Gastroesophageal sphincter (tissue), 4 donors: ENCODE results near the gene MAP2K6. TPM values are rescaled to one million over a fixed set of nuclear protein-coding genes. Genes with fewer than 3 reads are reported as not detected.

ENCODE experiments used
- ATAC-seq: fragments of 150-250 bp; one replicate; pipeline ENCODE4 v1.9.1; 2016; ENCODE audit warnings: mild to moderate bottlenecking, moderate library complexity
- H3K27ac ChIP-seq, 4 donors: fragments of 200-600 bp; sonication (generic) in 3 of 4; 1 replicate in 3 of 4; 2 replicates in 1 of 4; pipeline ENCODE4 v1.5.1; 2016 to 2019
- H3K27me3 ChIP-seq: fragments of 200-600 bp; sonication (generic); one replicate; pipeline ENCODE4 v1.5.1; 2019
- H3K36me3 ChIP-seq, 2 donors: fragments of 200-600 bp; sonication (generic); one replicate each; pipeline ENCODE4 v1.5.1; 2019; ENCODE audit warnings: control low read depth in 1 of 2
- H3K4me1 ChIP-seq, 3 donors: fragments of 200-600 bp; sonication (generic); 1 replicate in 2 of 3; 2 replicates in 1 of 3; pipeline ENCODE4 v1.5.1; 2016 to 2019; ENCODE audit warnings: control low read depth in 2 of 3
- H3K4me3 ChIP-seq, 2 donors: fragments of 200-600 bp; sonication (generic); one replicate each; pipeline ENCODE4 v1.5.1; 2019; ENCODE audit warnings: mild to moderate bottlenecking in 1 of 2, moderate library complexity in 1 of 2
- H3K9me3 ChIP-seq, 3 donors: fragments of 200-600 bp; sonication (generic); one replicate each; pipeline ENCODE4 v1.5.1; 2017 to 2019; ENCODE audit warnings: control low read depth in 2 of 3
- CTCF ChIP-seq, 4 experiments: fragments of 200-600 bp in 2 of 4; fragments of 450-650 bp in 2 of 4; sonication (generic) in 1 of 4; IDR thresholded peaks; one replicate each; pipeline ENCODE4 v1.5.1; 2017 to 2019; ENCODE audit warnings: antibody characterized with exemption in 4 of 4, mild to moderate bottlenecking in 2 of 4, moderate library complexity in 2 of 4
- EP300 ChIP-seq: sonication (generic); formaldehyde crosslinking; IDR thresholded peaks from one replicate; pipeline ENCODE4 v1.6.1; 2017; ENCODE audit warnings: antibody characterized with exemption, mild to moderate bottlenecking
- POLR2A ChIP-seq, 2 donors: fragments of 450-650 bp; IDR thresholded peaks; one replicate each; pipeline ENCODE4 v1.6.1; 2017; ENCODE audit warnings: antibody characterized with exemption in 2 of 2, mild to moderate bottlenecking in 2 of 2, moderate library complexity in 1 of 2
- POLR2AphosphoS5 ChIP-seq: sonication (generic); formaldehyde crosslinking; IDR thresholded peaks from one replicate; pipeline ENCODE4 v1.6.1; 2017; ENCODE audit warnings: antibody characterized with exemption
- WGBS, 2 donors: methylation state at CpG; one replicate each; pipeline ENCODE4 v1.1.5; 2018; ENCODE audit warnings: low coverage in 1 of 2; 5-methylcytosine and 5-hydroxymethylcytosine counted together
- total RNA-seq, 4 donors: library from RNA; depleted of rRNA; stranded (reverse); fragments of >200 nt; gene quantifications; one replicate each; pipeline ENCODE4 v1.1.0, GENCODE V29; 2016

The MAP2K6 gene
- total RNA-seq, 4 donors from 2014 or later: 0.69 to 8.7 (median 2.4) TPM

GRCh38 chr17:69495787-69496186 is 81.3 kb downstream of the MAP2K6 start:
- Histone ChIP-seq H3K36me3 (no peaks in the 10 kb centered on the region), H3K27me3 (no peaks in the 10 kb centered on the region), H3K4me1 (peaks cover 1 to 5% (median 4%) of the 10 kb centered on the region in 3 donors), H3K4me3 (no peak overlapping the region), H3K9me3 (no peaks in the 10 kb centered on the region), H3K27ac (no peak overlapping the region)
- TF ChIP-seq CTCF (IDR thresholded peaks at IDR 0.05) (no peak), EP300 (no peak), POLR2A (IDR thresholded peaks at IDR 0.05) (no peak), POLR2AphosphoS5 (no peak)
- no peak for ATAC-seq
- 92 to 98% methylated on average over 5 of the region's 5 CpGs for WGBS, 2 donors

GRCh38 chr17:69497161-69497560 is 82.7 kb downstream of the MAP2K6 start:
- H3K4me3 ChIP-seq: no peak overlapping the region
- WGBS, 2 donors: 80 to 100% methylated on average over 1 of the region's 1 CpG
- ATAC-seq: no peak
- H3K27me3 ChIP-seq: no peaks in the 10 kb centered on the region
- H3K36me3 ChIP-seq: no peaks in the 10 kb centered on the region
- H3K9me3 ChIP-seq: no peaks in the 10 kb centered on the region
- TF ChIP-seq POLR2A (IDR thresholded peaks at IDR 0.05) (no peak), POLR2AphosphoS5 (no peak), EP300 (no peak), CTCF (IDR thresholded peaks at IDR 0.05) (no peak)
- H3K27ac ChIP-seq: no peak overlapping the region
- peaks cover 8 to 19% (median 12%) of the 10 kb centered on the region in 3 donors for H3K4me1 ChIP-seq

GRCh38 chr17:69499318-69499717 is 84.8 kb downstream of the MAP2K6 start:
- no peak for ATAC-seq
- no peak overlapping the region for H3K27ac ChIP-seq
- peaks cover 8 to 27% (median 12%) of the 10 kb centered on the region in 3 donors for H3K4me1 ChIP-seq
- H3K4me3 ChIP-seq: no peak overlapping the region
- H3K9me3 ChIP-seq: no peaks in the 10 kb centered on the region
- TF ChIP-seq EP300 (no peak), POLR2AphosphoS5 (no peak)
- no peaks in the 10 kb centered on the region for H3K27me3 ChIP-seq
- no peaks in the 10 kb centered on the region for H3K36me3 ChIP-seq
- 87 to 88% methylated on average over 3 of the region's 3 CpGs for WGBS, 2 donors

GRCh38 chr17:69500911-69501429 is 86.5 kb downstream of the MAP2K6 start:
- H3K4me3 ChIP-seq: peak overlapping the region in 1 of 2 donors; percentile 19
- H3K36me3 ChIP-seq: no peaks in the 10 kb centered on the region
- no peaks in the 10 kb centered on the region for H3K9me3 ChIP-seq
- peak overlapping the region in 3 of 4 donors; percentile 15 to 61 (median 29) for H3K27ac ChIP-seq
- H3K27me3 ChIP-seq: no peaks in the 10 kb centered on the region
- no peak for ATAC-seq
- TF ChIP-seq CTCF (IDR thresholded peaks at IDR 0.05) (no peak), POLR2AphosphoS5 (peak; percentile 10), EP300 (no peak), POLR2A (IDR thresholded peaks at IDR 0.05) (no peak)
- H3K4me1 ChIP-seq: peaks cover 8 to 27% (median 12%) of the 10 kb centered on the region in 3 donors
- 18 to 33% methylated on average over 7 to 9 of the region's 9 CpGs for WGBS, 2 donors

- Histone ChIP-seq H3K4me3 (peak overlapping the region in 1 of 2 donors; percentile 19), H3K27ac (peak overlapping the region in 3 of 4 donors; percentile 11 to 61 (median 29)), H3K36me3 (no peaks in the 10 kb centered on the region), H3K9me3 (no peaks in the 10 kb centered on the region), H3K4me1 (peaks cover 8 to 27% (median 12%) of the 10 kb centered on the region in 3 donors), H3K27me3 (no peaks in the 10 kb centered on the region)
- no peak for TF ChIP-seq POLR2A (IDR thresholded peaks at IDR 0.05)
- peak; percentile 29 for TF ChIP-seq POLR2AphosphoS5
- peak; percentile 65 for ATAC-seq
- WGBS, 2 donors: 16 to 23% methylated on average over 10 to 14 of the region's 14 CpGs
Measured at GRCh38 chr17:69501591-69502468, 87.3 kb downstream of the MAP2K6 start.
